HCT116 (cell line): ENCODE data around the gene CEP112.

Experiments used
- CBX3 ChIP-seq: IDR thresholded peaks from 2 replicates; pipeline ENCODE4 v1.6.1; 2012; ENCODE audit warnings: low read depth
- ELF1 ChIP-seq: IDR thresholded peaks from 2 replicates; pipeline ENCODE4 v1.6.1; 2012; ENCODE audit warnings: low read depth, borderline replicate concordance
- EZH2 ChIP-seq: fragments of 200-600 bp; sonication (generic); IDR thresholded peaks from 2 replicates; pipeline ENCODE4 v1.6.1; 2017; ENCODE audit warnings: antibody characterized with exemption, mixed run types
- EZH2phosphoT487 ChIP-seq: fragments of 200-600 bp; IDR thresholded peaks from 2 replicates; pipeline ENCODE4 v1.6.1; 2018; ENCODE audit warnings: antibody characterized with exemption, borderline replicate concordance
- POLR2A ChIP-seq: IDR thresholded peaks from 2 replicates; pipeline ENCODE4 v1.7.0; 2011; ENCODE audit warnings: borderline replicate concordance; ENCODE audit not compliant: insufficient read depth, insufficient read length; ENCODE audit errors: extremely low read depth
- POLR2AphosphoS5 ChIP-seq: IDR thresholded peaks from 2 replicates; pipeline ENCODE4 v1.6.1; 2011; ENCODE audit warnings: mild to moderate bottlenecking, low read depth, low read length, moderate library complexity
- RAD21 ChIP-seq: IDR thresholded peaks from 2 replicates; pipeline ENCODE4 v1.6.1; 2012; ENCODE audit warnings: low read depth, mild to moderate bottlenecking
- SIN3A ChIP-seq: IDR thresholded peaks from 2 replicates; pipeline ENCODE4 v1.6.1; 2012; ENCODE audit warnings: low read depth
- SP1 ChIP-seq: IDR thresholded peaks from 2 replicates; pipeline ENCODE4 v1.6.1; 2012; ENCODE audit warnings: low read depth
- ZBTB33 ChIP-seq: IDR thresholded peaks from 2 replicates; pipeline ENCODE4 v1.6.1; 2011; ENCODE audit warnings: mild to moderate bottlenecking, low read length, moderate library complexity; ENCODE audit not compliant: insufficient replicate concordance; ENCODE audit errors: extremely low read depth
- ZFX ChIP-seq: fragments of 450-650 bp; IDR thresholded peaks from 2 replicates; pipeline ENCODE4 v1.6.1; 2017
- TF ChIP-seq, protein P1 (sequence below), 3 experiments: fragments of 200-600 bp in 1 of 3; sonication (generic) in 1 of 3; IDR thresholded peaks in 2 of 3; conservative IDR thresholded peaks in 1 of 3; 2 replicates each; pipeline ENCODE4 v1.5.1; 2012 to 2017; ENCODE audit warnings: low read depth in 2 of 3, low read length in 2 of 3, antibody characterized with exemption in 1 of 3, borderline replicate concordance in 1 of 3, control low read depth in 1 of 3, mild to moderate bottlenecking in 1 of 3, mixed read lengths in 1 of 3, mixed run types in 1 of 3, moderate library complexity in 1 of 3; ENCODE audit not compliant: insufficient read depth in 1 of 3
- TF ChIP-seq, protein P2 (sequence below): IDR thresholded peaks from 2 replicates; pipeline ENCODE4 v1.6.1; 2012; ENCODE audit warnings: low read depth

DNA sequence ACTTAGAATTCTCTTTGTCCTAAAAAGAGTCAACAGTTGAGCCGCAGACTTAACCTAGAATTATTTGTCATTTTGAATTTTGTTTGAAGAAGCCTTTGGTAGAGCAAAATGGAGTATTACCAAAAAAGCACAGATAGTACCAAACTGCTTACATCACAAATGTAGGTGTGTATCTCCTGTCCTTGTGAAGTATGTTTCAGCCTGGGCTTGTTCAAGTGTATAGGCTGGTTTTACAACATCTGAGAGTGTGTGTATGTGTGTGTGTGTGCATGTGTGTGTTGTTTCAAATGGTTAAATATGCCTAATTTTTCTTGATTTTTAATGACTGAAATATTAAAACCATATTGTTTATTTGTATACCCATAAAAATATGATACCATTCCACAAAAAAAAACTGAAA is 441.8 kb downstream of the CEP112 start:
- TF ChIP-seq EZH2 = no peak
- no peak for TF ChIP-seq ZFX
- TF ChIP-seq POLR2AphosphoS5 = no peak
- no peak for TF ChIP-seq POLR2A
- TF ChIP-seq, protein P1, sequence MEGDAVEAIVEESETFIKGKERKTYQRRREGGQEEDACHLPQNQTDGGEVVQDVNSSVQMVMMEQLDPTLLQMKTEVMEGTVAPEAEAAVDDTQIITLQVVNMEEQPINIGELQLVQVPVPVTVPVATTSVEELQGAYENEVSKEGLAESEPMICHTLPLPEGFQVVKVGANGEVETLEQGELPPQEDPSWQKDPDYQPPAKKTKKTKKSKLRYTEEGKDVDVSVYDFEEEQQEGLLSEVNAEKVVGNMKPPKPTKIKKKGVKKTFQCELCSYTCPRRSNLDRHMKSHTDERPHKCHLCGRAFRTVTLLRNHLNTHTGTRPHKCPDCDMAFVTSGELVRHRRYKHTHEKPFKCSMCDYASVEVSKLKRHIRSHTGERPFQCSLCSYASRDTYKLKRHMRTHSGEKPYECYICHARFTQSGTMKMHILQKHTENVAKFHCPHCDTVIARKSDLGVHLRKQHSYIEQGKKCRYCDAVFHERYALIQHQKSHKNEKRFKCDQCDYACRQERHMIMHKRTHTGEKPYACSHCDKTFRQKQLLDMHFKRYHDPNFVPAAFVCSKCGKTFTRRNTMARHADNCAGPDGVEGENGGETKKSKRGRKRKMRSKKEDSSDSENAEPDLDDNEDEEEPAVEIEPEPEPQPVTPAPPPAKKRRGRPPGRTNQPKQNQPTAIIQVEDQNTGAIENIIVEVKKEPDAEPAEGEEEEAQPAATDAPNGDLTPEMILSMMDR (IDR thresholded peaks at IDR 0.05 in 2 of 3, conservative IDR thresholded peaks at IDR 0.05 in 1 of 3; ENCODE audit: borderline replicate concordance in 1 of 3, insufficient read depth in 1 of 3, low read depth in 2 of 3, low read length in 2 of 3) = no peak
- no peak for TF ChIP-seq EZH2phosphoT487
- TF ChIP-seq, protein P2, sequence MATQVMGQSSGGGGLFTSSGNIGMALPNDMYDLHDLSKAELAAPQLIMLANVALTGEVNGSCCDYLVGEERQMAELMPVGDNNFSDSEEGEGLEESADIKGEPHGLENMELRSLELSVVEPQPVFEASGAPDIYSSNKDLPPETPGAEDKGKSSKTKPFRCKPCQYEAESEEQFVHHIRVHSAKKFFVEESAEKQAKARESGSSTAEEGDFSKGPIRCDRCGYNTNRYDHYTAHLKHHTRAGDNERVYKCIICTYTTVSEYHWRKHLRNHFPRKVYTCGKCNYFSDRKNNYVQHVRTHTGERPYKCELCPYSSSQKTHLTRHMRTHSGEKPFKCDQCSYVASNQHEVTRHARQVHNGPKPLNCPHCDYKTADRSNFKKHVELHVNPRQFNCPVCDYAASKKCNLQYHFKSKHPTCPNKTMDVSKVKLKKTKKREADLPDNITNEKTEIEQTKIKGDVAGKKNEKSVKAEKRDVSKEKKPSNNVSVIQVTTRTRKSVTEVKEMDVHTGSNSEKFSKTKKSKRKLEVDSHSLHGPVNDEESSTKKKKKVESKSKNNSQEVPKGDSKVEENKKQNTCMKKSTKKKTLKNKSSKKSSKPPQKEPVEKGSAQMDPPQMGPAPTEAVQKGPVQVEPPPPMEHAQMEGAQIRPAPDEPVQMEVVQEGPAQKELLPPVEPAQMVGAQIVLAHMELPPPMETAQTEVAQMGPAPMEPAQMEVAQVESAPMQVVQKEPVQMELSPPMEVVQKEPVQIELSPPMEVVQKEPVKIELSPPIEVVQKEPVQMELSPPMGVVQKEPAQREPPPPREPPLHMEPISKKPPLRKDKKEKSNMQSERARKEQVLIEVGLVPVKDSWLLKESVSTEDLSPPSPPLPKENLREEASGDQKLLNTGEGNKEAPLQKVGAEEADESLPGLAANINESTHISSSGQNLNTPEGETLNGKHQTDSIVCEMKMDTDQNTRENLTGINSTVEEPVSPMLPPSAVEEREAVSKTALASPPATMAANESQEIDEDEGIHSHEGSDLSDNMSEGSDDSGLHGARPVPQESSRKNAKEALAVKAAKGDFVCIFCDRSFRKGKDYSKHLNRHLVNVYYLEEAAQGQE = no peak
- no peak for TF ChIP-seq CBX3
- no peak for TF ChIP-seq RAD21
- TF ChIP-seq ZBTB33 = no peak
- no peak for TF ChIP-seq SP1
- no peak for TF ChIP-seq SIN3A
- TF ChIP-seq ELF1 = no peak
